OCI-LY7 (cell line): ENCODE measurements around the gene PDE11A. TPM values are rescaled to one million over a fixed set of nuclear protein-coding genes. Genes with fewer than 3 reads are reported as not detected.

Experiments
- BruUV-seq: library from RNA; stranded (reverse); fragments of 400-500 nt; replicated peaks from 2 replicates; lab custom pipeline; 2021; lab: Mats Ljungman, UMichigan
- CTCF ChIA-PET: fragments of 300-600 bp; sonication (Branson Sonifier 250); formaldehyde crosslinking; loops from one replicate; lab custom pipeline; 2022; ENCODE audit warnings: antibody characterized with exemption; ENCODE audit not compliant: unreplicated experiment; lab: Charles Lee
- POLR2A ChIA-PET: fragments of 300-600 bp; sonication (Branson Sonifier 250); formaldehyde crosslinking; loops from one replicate; lab custom pipeline; 2022; ENCODE audit warnings: antibody characterized with exemption; lab: Charles Lee
- DNase-seq: peaks from one replicate; pipeline ENCODE4 v3.0.0-alpha.2; 2015; ENCODE audit warnings: low spot score
- H2AFZ ChIP-seq: fragments of 200-600 bp; sonication (generic), shearing (Covaris generic); 2 replicates; pipeline ENCODE4 v1.6.1; 2014; ENCODE audit warnings: mild to moderate bottlenecking, antibody characterized with exemption, low read length, moderate library complexity
- H3K27ac ChIP-seq: fragments of 200-600 bp; sonication (generic); 2 replicates; pipeline ENCODE4 v1.5.1; 2014; ENCODE audit warnings: mixed run types, low read depth, mild to moderate bottlenecking, moderate library complexity, low read length, inconsistent platforms; ENCODE audit not compliant: poor library complexity, severe bottlenecking
- H3K36me3 ChIP-seq: fragments of 200-600 bp; sonication (generic); 2 replicates; pipeline ENCODE4 v1.6.1; 2014; ENCODE audit warnings: mild to moderate bottlenecking, antibody characterized with exemption, low read length, moderate library complexity, mixed read lengths; ENCODE audit not compliant: insufficient read depth
- H3K4me1 ChIP-seq: fragments of 200-600 bp; sonication (generic); 2 replicates; pipeline ENCODE4 v1.5.1; 2014; ENCODE audit warnings: mild to moderate bottlenecking, low read length; ENCODE audit not compliant: insufficient read depth, poor library complexity, severe bottlenecking
- H3K4me2 ChIP-seq: fragments of 200-600 bp; sonication (generic); 2 replicates; pipeline ENCODE4 v1.6.1; 2014; ENCODE audit warnings: mild to moderate bottlenecking, low read length
- H3K4me3 ChIP-seq: fragments of 200-600 bp; sonication (generic); 2 replicates; pipeline ENCODE4 v1.5.1; 2014; ENCODE audit warnings: mild to moderate bottlenecking, low read depth, low read length; ENCODE audit not compliant: poor library complexity, severe bottlenecking
- H3K79me2 ChIP-seq: fragments of 200-600 bp; sonication (generic); 2 replicates; pipeline ENCODE4 v1.6.1; 2016; ENCODE audit warnings: low read depth, mild to moderate bottlenecking, low read length, moderate library complexity, mixed read lengths; ENCODE audit not compliant: insufficient read depth
- H3K9me2 ChIP-seq: fragments of 200-600 bp; sonication (generic); 2 replicates; pipeline ENCODE4 v1.6.1; 2016; ENCODE audit warnings: mild to moderate bottlenecking, low read length, mixed read lengths; ENCODE audit not compliant: insufficient read depth
- H3K9me3 ChIP-seq: fragments of 200-600 bp; sonication (generic); 2 replicates; pipeline ENCODE4 v1.6.1; 2014; ENCODE audit warnings: mild to moderate bottlenecking, mixed run types, low read length, mixed read lengths
- H4K20me1 ChIP-seq: fragments of 200-600 bp; sonication (generic); 2 replicates; pipeline ENCODE4 v1.6.1; 2014; ENCODE audit warnings: mild to moderate bottlenecking, antibody characterized with exemption, low read length, moderate library complexity, mixed read lengths; ENCODE audit not compliant: insufficient read depth
- CTCF ChIP-seq: fragments of 200-600 bp; sonication (generic); conservative IDR thresholded peaks from 2 replicates; pipeline ENCODE4 v1.5.1; 2014; ENCODE audit warnings: mild to moderate bottlenecking, antibody characterized with exemption, low read length, moderate library complexity, mixed read lengths
- EZH2phosphoT487 ChIP-seq: fragments of 200-600 bp; sonication (generic); IDR thresholded peaks from 2 replicates; pipeline ENCODE4 v1.6.1; 2018; ENCODE audit warnings: low read depth, borderline replicate concordance, mild to moderate bottlenecking, mixed run types, antibody characterized with exemption, low read length, moderate library complexity, mixed read lengths
- intact Hi-C: fragments of 100-400 bp; cut with micrococcal nuclease; formaldehyde crosslinking; loops from one replicate; pipeline ENCODE4 v1.10.0; 2022; ENCODE audit not compliant: unreplicated experiment
- total RNA-seq, 2 experiments: library from RNA; depleted of rRNA in 1 of 2; stranded (reverse); fragments of >200 nt in 1 of 2; shearing (Covaris generic) in 1 of 2; gene quantifications; 2 replicates each; pipeline ENCODE4 v1.2.3, GENCODE V29; 2014 to 2022

PDE11A gene
- total RNA-seq, 2 experiments from 2014 or later = 0.03 TPM; not detected in 1

GRCh38 chr2:177721818-177722567, 350.6 kb downstream of the PDE11A start:
- DNase-seq = no peak
- TF ChIP-seq EZH2phosphoT487 = no peak
- Histone ChIP-seq H3K4me3 (no peak overlapping the region), H3K27ac (no peak overlapping the region), H2AFZ (no peak overlapping the region), H4K20me1 (no peaks in the 10 kb centered on the region), H3K4me1 (no peaks in the 10 kb centered on the region), H3K9me2 (no peaks in the 10 kb centered on the region), H3K9me3 (no peaks in the 10 kb centered on the region), H3K4me2 (no peak overlapping the region), H3K79me2 (no peaks in the 10 kb centered on the region), H3K36me3 (no peaks in the 10 kb centered on the region)
- ChIA-PET POLR2A (interaction anchor here (0.5 kb wide), 2 partner anchors 57 to 201 kb away, joined by 3 read pairs; no protein-coding TSS in a partner anchor), CTCF (no interaction called here)
- BruUV-seq = no TSS peak
- intact Hi-C loops = no loop called here

- Histone ChIP-seq H3K79me2 (no peaks in the 10 kb centered on the region), H4K20me1 (no peaks in the 10 kb centered on the region), H3K9me2 (no peaks in the 10 kb centered on the region), H3K4me3 (no peak overlapping the region), H3K36me3 (no peaks in the 10 kb centered on the region), H3K4me1 (no peaks in the 10 kb centered on the region), H2AFZ (no peak overlapping the region), H3K4me2 (no peak overlapping the region), H3K9me3 (no peaks in the 10 kb centered on the region), H3K27ac (no peak overlapping the region)
- ChIA-PET CTCF (no interaction called here), POLR2A (interaction anchor here (0.5 kb wide), 1 partner anchor 200 kb away, joined by 3 read pairs; no protein-coding TSS in a partner anchor)
- intact Hi-C loops = no loop called here
- DNase-seq = no peak
- TF ChIP-seq EZH2phosphoT487 (no peak), CTCF (no peak)
- no TSS peak for BruUV-seq
Observed at GRCh38 chr2:177721087-177721486, 351.5 kb downstream of the PDE11A start.

- no peak overlapping the region for H2AFZ ChIP-seq
- H3K36me3 ChIP-seq = no peaks in the 10 kb centered on the region
- peak; percentile 2 for DNase-seq
- TF ChIP-seq CTCF (peak; percentile 67), EZH2phosphoT487 (no peak)
- no peaks in the 10 kb centered on the region for H3K9me2 ChIP-seq
- CTCF ChIA-PET = no interaction called here
- no peaks in the 10 kb centered on the region for H4K20me1 ChIP-seq
- H3K9me3 ChIP-seq = no peaks in the 10 kb centered on the region
- H3K79me2 ChIP-seq = no peaks in the 10 kb centered on the region
- no TSS peak for BruUV-seq
- H3K4me2 ChIP-seq = no peak overlapping the region
- intact Hi-C loops = no loop called here
- H3K27ac ChIP-seq = no peak overlapping the region
- POLR2A ChIA-PET = interaction anchor here (0.5 to 0.6 kb wide), 2 partner anchors 163 to 591 kb away, joined by 3 read pairs; no protein-coding TSS in a partner anchor
- H3K4me3 ChIP-seq = no peak overlapping the region
- H3K4me1 ChIP-seq = no peaks in the 10 kb centered on the region
Observed at GRCh38 chr2:177717831-177718618, 354.6 kb downstream of the PDE11A start.
